Panc1 (cell line): ENCODE measurements around the gene ARPC2. TPM values are rescaled to one million over a fixed set of nuclear protein-coding genes. Genes with fewer than 3 reads are reported as not detected.

ENCODE experiments used
- ATAC-seq: fragments of 200-7000 bp; cut with Tn5 transposase; 2 replicates; pipeline ENCODE4 v1.9.1; 2020; ENCODE audit warnings: mild to moderate bottlenecking, moderate library complexity
- BruUV-seq: library from RNA; stranded (reverse); fragments of 400-500 nt; replicated peaks from 2 replicates; lab custom pipeline; 2021; lab: Mats Ljungman, UMichigan
- CTCF ChIA-PET: fragments of 300-600 bp; sonication (Branson Sonifier 250); formaldehyde crosslinking; loops from one replicate; lab custom pipeline; 2022; ENCODE audit warnings: antibody characterized with exemption; lab: Charles Lee
- POLR2A ChIA-PET: fragments of 300-600 bp; sonication (Branson Sonifier 250); formaldehyde crosslinking; loops from one replicate; lab custom pipeline; 2022; ENCODE audit warnings: antibody characterized with exemption; lab: Charles Lee
- DNase-seq: peaks from one replicate; pipeline ENCODE4 v3.0.0-alpha.2; 2010; ENCODE audit warnings: low read depth, low spot score
- H3K27ac ChIP-seq: 2 replicates; pipeline ENCODE4 v1.5.1; 2011; ENCODE audit warnings: mild to moderate bottlenecking, low read length, inconsistent platforms
- H3K27me3 ChIP-seq: fragments of 200-500 bp; sonication (Bioruptor generic); 2 replicates; pipeline ENCODE4 v1.6.0; 2014; ENCODE audit warnings: low read length, inconsistent platforms; ENCODE audit not compliant: control insufficient read depth, insufficient read depth
- H3K36me3 ChIP-seq: fragments of 200-500 bp; sonication (Bioruptor generic); 2 replicates; pipeline ENCODE4 v1.5.1; 2014; ENCODE audit warnings: inconsistent platforms, mild to moderate bottlenecking, low read length, moderate library complexity; ENCODE audit not compliant: control insufficient read depth, insufficient read depth
- H3K4me1 ChIP-seq: 2 replicates; pipeline ENCODE4 v1.5.1; 2011; ENCODE audit warnings: inconsistent platforms, mild to moderate bottlenecking, low read length, moderate library complexity; ENCODE audit not compliant: control insufficient read depth, insufficient read depth
- H3K4me3 ChIP-seq, 2 experiments: 2 replicates each; pipeline ENCODE4 v1.5.1; 2011 to 2012; ENCODE audit warnings: low read depth in 2 of 2, low read length in 2 of 2, mild to moderate bottlenecking in 2 of 2, inconsistent platforms in 1 of 2, moderate library complexity in 1 of 2
- H3K9me3 ChIP-seq: fragments of 200-500 bp; sonication (Bioruptor generic); 2 replicates; pipeline ENCODE4 v1.5.1; 2014; ENCODE audit warnings: low read depth, mild to moderate bottlenecking, inconsistent platforms, low read length, moderate library complexity; ENCODE audit not compliant: control insufficient read depth, insufficient read depth
- CTCF ChIP-seq: fragments of 450-650 bp; IDR thresholded peaks from 2 replicates; pipeline ENCODE4 v1.5.1; 2017; ENCODE audit warnings: mild to moderate bottlenecking
- POLR2AphosphoS5 ChIP-seq: IDR thresholded peaks from 2 replicates; pipeline ENCODE4 v1.6.1; 2012; ENCODE audit warnings: mild to moderate bottlenecking, low read depth, low read length, moderate library complexity
- REST ChIP-seq, 2 experiments: IDR thresholded peaks; 2 replicates each; pipeline ENCODE4 v1.6.1; 2011 to 2012; ENCODE audit warnings: low read depth in 2 of 2, control low read depth in 1 of 2, low read length in 1 of 2, mild to moderate bottlenecking in 1 of 2, moderate library complexity in 1 of 2; ENCODE audit not compliant: insufficient read depth in 1 of 2
- SIN3A ChIP-seq: IDR thresholded peaks from 2 replicates; pipeline ENCODE4 v1.6.1; 2012; ENCODE audit warnings: low read depth, mild to moderate bottlenecking, low read length, moderate library complexity, borderline replicate concordance; ENCODE audit not compliant: insufficient read depth
- TCF7L2 ChIP-seq: IDR thresholded peaks from 2 replicates; pipeline ENCODE4 v1.6.1; 2011; ENCODE audit warnings: mild to moderate bottlenecking, low read depth, low read length, inconsistent platforms
- in situ Hi-C: cut with HindIII; loops from 2 replicates; pipeline ENCODE4 v1.10.0; 2016; ENCODE audit warnings: low sequenced_read_pairs, low pct_unique_long_range_greater_than_20kb
- intact Hi-C: fragments of 100-400 bp; cut with micrococcal nuclease; formaldehyde crosslinking; loops from one replicate; pipeline ENCODE4 v1.10.0; 2022; ENCODE audit not compliant: unreplicated experiment
- total RNA-seq: library from RNA; stranded (reverse); gene quantifications from one replicate; pipeline ENCODE4 v1.2.1, GENCODE V29; 2021; ENCODE audit not compliant: unreplicated experiment

ARPC2 gene
- total RNA-seq, 1 experiment from 2014 or later: 248 TPM

- no TSS peak for BruUV-seq
- H3K4me3 ChIP-seq: no peak overlapping the region
- H3K27ac ChIP-seq: no peak overlapping the region
- POLR2A ChIA-PET: no interaction called here
- no peaks in the 10 kb centered on the region for H3K36me3 ChIP-seq
- no peaks in the 10 kb centered on the region; the same call in 1 of the 2 replicates for H3K27me3 ChIP-seq
- CTCF ChIA-PET: no interaction called here
- no peaks in the 10 kb centered on the region for H3K9me3 ChIP-seq
- ATAC-seq: no peak
- no peak for TF ChIP-seq CTCF
- no peak for TF ChIP-seq TCF7L2
- no peak for TF ChIP-seq REST (IDR thresholded peaks at IDR 0.05; ENCODE audit: insufficient read depth in 1 of 2, low read depth in 2 of 2, low read length in 1 of 2)
- TF ChIP-seq POLR2AphosphoS5: no peak
- no peak for TF ChIP-seq SIN3A
- in situ Hi-C loops: no loop called here
- DNase-seq: no peak
- intact Hi-C loops: no loop called here
- H3K4me1 ChIP-seq: no peaks in the 10 kb centered on the region
Measured at GRCh38 chr2:218193701-218194100, 23.3 kb upstream of the ARPC2 start.

- CTCF ChIA-PET: no interaction called here
- in situ Hi-C loops: no loop called here
Measured at GRCh38 chr2:218194880-218195279, 22.1 kb upstream of the ARPC2 start.

More at GRCh38 chr2:218194880-218195279, 22.1 kb upstream of the ARPC2 start:
- Histone ChIP-seq H3K27me3 (no peaks in the 10 kb centered on the region; the same call in none of the 2 replicates), H3K4me3 (no peak overlapping the region), H3K36me3 (no peaks in the 10 kb centered on the region), H3K27ac (no peak overlapping the region), H3K4me1 (no peaks in the 10 kb centered on the region), H3K9me3 (no peaks in the 10 kb centered on the region)
- no peak for TF ChIP-seq REST (IDR thresholded peaks at IDR 0.05; ENCODE audit: insufficient read depth in 1 of 2, low read depth in 2 of 2, low read length in 1 of 2)
- intact Hi-C loops: no loop called here
- ATAC-seq (no peak), DNase-seq (no peak)
- BruUV-seq: no TSS peak
- POLR2A ChIA-PET: no interaction called here
